ENCODE data around the gene IRAK3. TPM values are rescaled to one million over a fixed set of nuclear protein-coding genes. Genes with fewer than 3 reads are reported as not detected.

IRAK3 gene
- total RNA-seq, 1 experiment from 2014 or later = 0.70 TPM

DNA sequence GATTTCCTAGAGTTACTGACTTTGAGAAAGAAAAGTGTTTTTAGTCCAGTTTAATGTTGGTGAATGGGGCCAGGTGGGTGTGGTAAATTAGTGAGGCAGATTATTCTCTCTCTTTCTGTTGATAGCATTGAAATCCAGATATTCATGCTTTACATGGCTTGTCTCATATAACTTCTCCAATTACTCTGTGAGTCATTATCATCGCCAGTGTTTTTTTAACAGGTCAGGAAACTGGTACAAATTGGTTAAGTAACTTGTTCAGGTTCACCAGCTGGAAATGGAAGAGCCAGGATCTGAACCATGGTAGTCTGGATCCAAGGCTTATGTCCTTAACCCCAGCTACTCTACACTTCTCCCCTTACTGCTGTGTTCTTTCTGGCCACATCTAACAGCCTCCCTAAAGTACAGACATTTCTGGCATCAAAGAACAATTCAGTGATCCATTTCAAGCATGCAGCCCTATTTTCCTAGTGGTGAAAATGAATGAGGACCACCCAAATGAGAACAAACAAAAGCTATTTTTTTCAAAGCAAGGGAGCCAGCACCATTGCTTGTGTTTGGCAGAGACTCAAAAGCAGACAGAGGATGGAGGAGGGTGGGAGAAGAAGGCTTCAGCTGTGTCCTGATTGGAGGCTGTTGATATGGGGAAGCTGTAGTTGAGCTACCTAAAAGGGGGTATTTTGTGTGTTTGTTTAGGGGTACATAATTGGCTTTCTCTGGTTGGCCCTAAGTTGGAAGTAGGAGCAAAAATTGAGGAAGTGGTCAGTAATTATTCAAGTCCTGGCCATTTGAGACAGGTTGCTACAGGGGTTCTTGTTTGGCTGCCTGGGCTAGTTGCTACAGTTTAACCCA lies 1.7 kb downstream of the IRAK3 start:
- H3K27me3 Mint-ChIP-seq (ENCODE audit: low read depth) = peaks cover 60% of the 10 kb centered on the region
- DNase-seq (ENCODE audit: low spot score) (no peak), ATAC-seq (no peak)
- POLR2A ChIA-PET = no interaction called here
- H3K36me3 Mint-ChIP-seq = peaks cover 4% of the 10 kb centered on the region; the same call in 1 of the 2 replicates
- H3K4me3 Mint-ChIP-seq = no peak overlapping the region
- no peak for TF ChIP-seq SMAD3 (CRISPR knock-in tag; IDR thresholded peaks at IDR 0.05; ENCODE audit: borderline replicate concordance)
- TF ChIP-seq FOXK1 (CRISPR knock-in tag; IDR thresholded peaks at IDR 0.05) = no peak
- TF ChIP-seq, protein P1, sequence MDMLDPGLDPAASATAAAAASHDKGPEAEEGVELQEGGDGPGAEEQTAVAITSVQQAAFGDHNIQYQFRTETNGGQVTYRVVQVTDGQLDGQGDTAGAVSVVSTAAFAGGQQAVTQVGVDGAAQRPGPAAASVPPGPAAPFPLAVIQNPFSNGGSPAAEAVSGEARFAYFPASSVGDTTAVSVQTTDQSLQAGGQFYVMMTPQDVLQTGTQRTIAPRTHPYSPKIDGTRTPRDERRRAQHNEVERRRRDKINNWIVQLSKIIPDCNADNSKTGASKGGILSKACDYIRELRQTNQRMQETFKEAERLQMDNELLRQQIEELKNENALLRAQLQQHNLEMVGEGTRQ (CRISPR knock-in tag; IDR thresholded peaks at IDR 0.05) = no peak
- TF ChIP-seq NFYB (CRISPR knock-in tag; conservative IDR thresholded peaks at IDR 0.05; ENCODE audit: low read depth) = no peak
- no peak for TF ChIP-seq GABPB1 (CRISPR knock-in tag; IDR thresholded peaks at IDR 0.05)
- no peak for TF ChIP-seq ZNF281 (CRISPR knock-in tag; IDR thresholded peaks at IDR 0.05)
- no peak for TF ChIP-seq NR3C1 (CRISPR knock-in tag; conservative IDR thresholded peaks at IDR 0.05; ENCODE audit: low read depth)
- TF ChIP-seq ZNF232 (CRISPR knock-in tag; IDR thresholded peaks at IDR 0.05) = no peak
- TF ChIP-seq JAZF1 (CRISPR knock-in tag; IDR thresholded peaks at IDR 0.05) = no peak
- H3K4me1 Mint-ChIP-seq = peaks cover 2% of the 10 kb centered on the region; the same call in 1 of the 2 replicates
- no peak overlapping the region for H3K27ac Mint-ChIP-seq
- no peaks in the 10 kb centered on the region for H3K9me3 Mint-ChIP-seq
- CTCF ChIA-PET = interaction anchor here (1.8 kb wide), 1 partner anchor 22 kb away, joined by 5 read pairs; no protein-coding TSS in a partner anchor

- Mint-ChIP-seq H3K9me3 (no peaks in the 10 kb centered on the region), H3K27me3 (ENCODE audit: low read depth) (peaks cover 51% of the 10 kb centered on the region), H3K36me3 (peaks cover 4% of the 10 kb centered on the region; the same call in 1 of the 2 replicates), H3K27ac (no peak overlapping the region), H3K4me1 (peaks cover 2% of the 10 kb centered on the region), H3K4me3 (no peak overlapping the region)
- DNase-seq (ENCODE audit: low spot score) (no peak), ATAC-seq (no peak)
- TF ChIP-seq CDX4 (CRISPR knock-in tag; IDR thresholded peaks at IDR 0.05; ENCODE audit: borderline replicate concordance) = no peak
- ChIA-PET CTCF (interaction anchor here (1.8 kb wide), 1 partner anchor 23 kb away, joined by 5 read pairs; no protein-coding TSS in a partner anchor), POLR2A (no interaction called here)
Measured at GRCh38 chr12:66191547-66192126, 2.6 kb downstream of the IRAK3 start.

DNA sequence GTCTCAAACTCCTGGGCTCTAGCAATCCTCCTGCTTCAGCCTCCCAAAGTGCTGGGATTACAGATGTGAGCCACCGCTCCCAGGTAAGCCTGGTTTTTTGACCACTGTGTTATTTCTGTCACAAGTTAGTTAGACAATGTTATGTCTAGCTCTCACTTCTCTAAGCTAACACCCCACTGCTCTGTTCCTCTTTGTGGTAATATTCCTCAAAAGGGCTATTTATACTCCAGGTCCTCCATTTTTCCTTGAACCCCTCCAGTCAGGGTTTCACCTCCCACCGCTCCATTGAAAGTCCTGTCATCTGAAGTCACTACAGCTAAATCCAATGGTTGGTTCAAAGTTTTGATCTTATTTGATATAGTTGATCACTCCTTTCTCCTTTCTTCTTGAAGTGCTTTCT lies 5.1 kb downstream of the IRAK3 start:
- Mint-ChIP-seq H3K36me3 (no peaks in the 10 kb centered on the region), H3K4me3 (no peak overlapping the region), H3K27me3 (ENCODE audit: low read depth) (peaks cover 26% of the 10 kb centered on the region), H3K9me3 (no peaks in the 10 kb centered on the region), H3K27ac (no peak overlapping the region), H3K4me1 (peaks cover 16% of the 10 kb centered on the region)
- no peak for TF ChIP-seq SMAD3 (CRISPR knock-in tag; IDR thresholded peaks at IDR 0.05; ENCODE audit: borderline replicate concordance)
- TF ChIP-seq ZNF138 (CRISPR knock-in tag; conservative IDR thresholded peaks at IDR 0.05) = no peak
- no peak for TF ChIP-seq JUN (CRISPR knock-in tag; IDR thresholded peaks at IDR 0.05)
- TF ChIP-seq ESRRA (CRISPR knock-in tag; IDR thresholded peaks at IDR 0.05; ENCODE audit: borderline replicate concordance) = no peak
- no peak for TF ChIP-seq NFYB (CRISPR knock-in tag; conservative IDR thresholded peaks at IDR 0.05; ENCODE audit: low read depth)
- ATAC-seq (no peak), DNase-seq (ENCODE audit: low spot score) (no peak)
- ChIA-PET POLR2A (interaction anchor here (0.7 kb wide), 2 partner anchors 23 to 1075 kb away, joined by 5 to 6 read pairs; no protein-coding TSS in a partner anchor), CTCF (interaction anchor here (1.4 kb wide), 1 partner anchor 49 kb away, joined by 3 read pairs; no protein-coding TSS in a partner anchor)
